Measurements from ENCODE around the gene LSAMP.

LSAMP gene

DNA sequence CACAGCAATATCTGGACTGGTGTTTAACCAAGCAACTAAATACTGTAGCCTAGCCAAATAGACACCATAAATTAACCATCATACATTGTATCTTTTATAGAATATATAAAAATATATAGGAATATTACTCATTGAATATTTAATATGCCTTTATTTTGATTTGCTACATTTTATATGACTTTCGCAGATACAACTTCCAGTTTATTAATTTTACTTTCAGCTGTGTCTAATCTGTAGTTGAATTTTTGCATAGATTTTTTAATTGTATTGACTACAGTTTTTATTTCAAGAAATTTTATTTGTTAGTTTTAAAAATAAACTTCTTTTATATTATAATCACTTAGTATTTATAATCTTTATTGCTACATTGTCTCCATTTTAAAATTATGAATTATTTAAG, 299.7 kb downstream of the LSAMP start:
- Histone ChIP-seq H2AFZ (ENCODE audit: low read depth, low read length) (no peak overlapping the region), H3K79me1 (replicated peaks; ENCODE audit: low read length, poor library complexity, severe bottlenecking) (peaks cover 8% of the 10 kb centered on the region), H3K14ac (ENCODE audit: low read length in 2 of 2) (no peak overlapping the region), H3K4ac (ENCODE audit: low read depth in 1 of 2, low read length in 2 of 2) (no peak overlapping the region), H3K27ac (ENCODE audit: low read length, poor library complexity, severe bottlenecking) (no peak overlapping the region), H2BK120ac (ENCODE audit: low read depth, low read length) (no peak overlapping the region), H3K9ac (ENCODE audit: low read length) (no peak overlapping the region), H3K18ac (ENCODE audit: low read depth in 1 of 2, low read length in 2 of 2) (no peak overlapping the region), H3K9me3 (ENCODE audit: control insufficient read depth, low read length) (peaks cover 15% of the 10 kb centered on the region), H4K91ac (ENCODE audit: low read length) (no peak overlapping the region), H3K4me1 (ENCODE audit: control insufficient read depth, insufficient read depth, low read depth, low read length) (no peaks in the 10 kb centered on the region), H3K23ac (ENCODE audit: low read length in 2 of 2) (no peak overlapping the region), H2BK5ac (ENCODE audit: low read depth, low read length, poor library complexity, severe bottlenecking) (no peak overlapping the region), H3K27me3 (ENCODE audit: control insufficient read depth in 1 of 2, insufficient read depth in 1 of 2, low read length in 2 of 2) (no peaks in the 10 kb centered on the region), H3K4me3 (ENCODE audit: insufficient read depth in 1 of 2, low read depth in 1 of 2, low read length in 2 of 2) (no peak overlapping the region), H2BK12ac (ENCODE audit: low read length in 2 of 2) (no peak overlapping the region), H3K4me2 (ENCODE audit: low read length, poor library complexity, severe bottlenecking) (no peak overlapping the region), H2BK15ac (ENCODE audit: low read depth, poor library complexity, severe bottlenecking) (no peak overlapping the region), H2AK5ac (ENCODE audit: low read length, severe bottlenecking) (no peak overlapping the region), H3K36me3 (ENCODE audit: control insufficient read depth in 1 of 2, insufficient read depth in 2 of 2, low read depth in 1 of 2, low read length in 2 of 2) (no peaks in the 10 kb centered on the region), H4K8ac (ENCODE audit: low read length) (no peak overlapping the region)
- DNase-seq: no peak
- no CpG with 5 or more reads among the region's 1 CpG for WGBS

DNA sequence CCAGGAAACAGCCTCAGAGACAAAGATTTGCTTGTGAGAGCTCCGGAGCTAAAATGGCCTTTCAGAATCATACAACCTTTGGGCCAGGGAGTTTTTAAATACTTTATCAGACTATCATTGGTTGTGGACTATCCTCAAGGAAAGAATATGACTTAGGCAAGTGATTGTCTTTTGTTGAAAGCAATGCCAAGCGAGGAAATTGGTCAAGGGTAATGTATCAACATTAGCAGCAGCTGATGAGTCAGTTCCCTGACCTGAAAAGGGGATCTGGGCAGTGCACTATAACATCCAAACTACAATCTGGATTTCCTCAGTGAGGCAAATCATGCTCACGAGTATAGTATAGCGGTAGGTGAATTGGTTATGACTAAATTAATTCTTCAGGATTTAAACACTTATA, 303.6 kb downstream of the LSAMP start:
- Histone ChIP-seq H3K4me1 (ENCODE audit: control insufficient read depth, insufficient read depth, low read depth, low read length) (no peaks in the 10 kb centered on the region), H2BK120ac (ENCODE audit: low read depth, low read length) (no peak overlapping the region), H3K9me3 (ENCODE audit: control insufficient read depth, low read length) (peaks cover 10% of the 10 kb centered on the region), H3K18ac (ENCODE audit: low read depth in 1 of 2, low read length in 2 of 2) (no peak overlapping the region), H3K23ac (ENCODE audit: low read length in 2 of 2) (no peak overlapping the region), H2BK12ac (ENCODE audit: low read length in 2 of 2) (no peak overlapping the region), H3K4ac (ENCODE audit: low read depth in 1 of 2, low read length in 2 of 2) (no peak overlapping the region), H3K36me3 (ENCODE audit: control insufficient read depth in 1 of 2, insufficient read depth in 2 of 2, low read depth in 1 of 2, low read length in 2 of 2) (no peaks in the 10 kb centered on the region), H2BK15ac (ENCODE audit: low read depth, poor library complexity, severe bottlenecking) (no peak overlapping the region), H3K4me2 (ENCODE audit: low read length, poor library complexity, severe bottlenecking) (no peak overlapping the region), H2BK5ac (ENCODE audit: low read depth, low read length, poor library complexity, severe bottlenecking) (no peak overlapping the region), H4K91ac (ENCODE audit: low read length) (no peak overlapping the region), H2AFZ (ENCODE audit: low read depth, low read length) (no peak overlapping the region), H3K27me3 (ENCODE audit: control insufficient read depth in 1 of 2, insufficient read depth in 1 of 2, low read length in 2 of 2) (no peaks in the 10 kb centered on the region), H3K4me3 (ENCODE audit: insufficient read depth in 1 of 2, low read depth in 1 of 2, low read length in 2 of 2) (no peak overlapping the region), H3K79me1 (replicated peaks; ENCODE audit: low read length, poor library complexity, severe bottlenecking) (peaks cover 12% of the 10 kb centered on the region), H3K14ac (ENCODE audit: low read length in 2 of 2) (no peak overlapping the region), H2AK5ac (ENCODE audit: low read length, severe bottlenecking) (peak overlapping the region; percentile 79), H3K9ac (ENCODE audit: low read length) (no peak overlapping the region), H3K27ac (ENCODE audit: low read length, poor library complexity, severe bottlenecking) (no peak overlapping the region), H4K8ac (ENCODE audit: low read length) (no peak overlapping the region)
- DNase-seq: no peak
- 62% methylated on average over 1 of the region's 4 CpGs for WGBS

DNA sequence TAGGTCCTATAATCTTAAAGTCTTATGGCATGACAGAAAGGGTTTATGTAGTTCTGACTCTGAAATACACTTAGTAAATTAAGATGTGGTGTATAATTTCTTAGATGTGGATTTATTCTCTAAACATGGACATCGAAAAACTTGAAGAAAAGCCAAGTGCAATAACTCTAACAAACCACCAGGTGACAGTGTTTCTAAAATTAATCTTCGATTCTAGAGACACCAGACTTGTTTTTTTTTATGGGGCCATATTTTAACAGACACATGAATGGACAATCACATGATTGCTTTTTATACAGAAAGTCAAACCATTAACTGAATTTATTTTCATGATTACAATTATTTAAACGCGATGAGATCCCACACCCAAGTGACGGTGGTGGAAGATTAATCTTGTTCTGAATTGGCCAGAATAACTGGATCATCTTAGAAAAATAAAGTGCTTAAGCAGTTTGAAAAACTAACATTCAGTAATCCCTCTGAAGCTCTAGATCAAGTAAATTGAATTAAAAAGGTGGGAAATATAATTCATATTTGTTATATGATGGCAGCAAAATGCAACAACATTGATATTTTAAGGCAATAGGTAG, 305.1 kb downstream of the LSAMP start:
- no peak overlapping the region for H3K23ac ChIP-seq (ENCODE audit: low read length in 2 of 2)
- H3K27ac ChIP-seq (ENCODE audit: low read length, poor library complexity, severe bottlenecking): no peak overlapping the region
- no peak overlapping the region for H3K14ac ChIP-seq (ENCODE audit: low read length in 2 of 2)
- H3K4me1 ChIP-seq (ENCODE audit: control insufficient read depth, insufficient read depth, low read depth, low read length): peaks cover 2% of the 10 kb centered on the region
- H4K8ac ChIP-seq (ENCODE audit: low read length): no peak overlapping the region
- H2AK5ac ChIP-seq (ENCODE audit: low read length, severe bottlenecking): no peak overlapping the region
- H2BK5ac ChIP-seq (ENCODE audit: low read depth, low read length, poor library complexity, severe bottlenecking): no peak overlapping the region
- no peak overlapping the region for H3K18ac ChIP-seq (ENCODE audit: low read depth in 1 of 2, low read length in 2 of 2)
- H2BK12ac ChIP-seq (ENCODE audit: low read length in 2 of 2): no peak overlapping the region
- no peak overlapping the region for H3K4me2 ChIP-seq (ENCODE audit: low read length, poor library complexity, severe bottlenecking)
- H2BK120ac ChIP-seq (ENCODE audit: low read depth, low read length): no peak overlapping the region
- no peaks in the 10 kb centered on the region for H3K27me3 ChIP-seq (ENCODE audit: control insufficient read depth in 1 of 2, insufficient read depth in 1 of 2, low read length in 2 of 2)
- H2BK15ac ChIP-seq (ENCODE audit: low read depth, poor library complexity, severe bottlenecking): no peak overlapping the region
- peak; percentile 52 for DNase-seq
- peaks cover 2% of the 10 kb centered on the region for H3K9me3 ChIP-seq (ENCODE audit: control insufficient read depth, low read length)
- 55% methylated on average over 2 of the region's 5 CpGs for WGBS
- H3K4ac ChIP-seq (ENCODE audit: low read depth in 1 of 2, low read length in 2 of 2): no peak overlapping the region
- no peaks in the 10 kb centered on the region for H3K36me3 ChIP-seq (ENCODE audit: control insufficient read depth in 1 of 2, insufficient read depth in 2 of 2, low read depth in 1 of 2, low read length in 2 of 2)
- H3K4me3 ChIP-seq (ENCODE audit: insufficient read depth in 1 of 2, low read depth in 1 of 2, low read length in 2 of 2): no peak overlapping the region
- H2AFZ ChIP-seq (ENCODE audit: low read depth, low read length): no peak overlapping the region
- peaks cover 9% of the 10 kb centered on the region for H3K79me1 ChIP-seq (replicated peaks; ENCODE audit: low read length, poor library complexity, severe bottlenecking)
- peak overlapping the region; percentile 61 for H3K9ac ChIP-seq (ENCODE audit: low read length)
- no peak overlapping the region for H4K91ac ChIP-seq (ENCODE audit: low read length)

DNA sequence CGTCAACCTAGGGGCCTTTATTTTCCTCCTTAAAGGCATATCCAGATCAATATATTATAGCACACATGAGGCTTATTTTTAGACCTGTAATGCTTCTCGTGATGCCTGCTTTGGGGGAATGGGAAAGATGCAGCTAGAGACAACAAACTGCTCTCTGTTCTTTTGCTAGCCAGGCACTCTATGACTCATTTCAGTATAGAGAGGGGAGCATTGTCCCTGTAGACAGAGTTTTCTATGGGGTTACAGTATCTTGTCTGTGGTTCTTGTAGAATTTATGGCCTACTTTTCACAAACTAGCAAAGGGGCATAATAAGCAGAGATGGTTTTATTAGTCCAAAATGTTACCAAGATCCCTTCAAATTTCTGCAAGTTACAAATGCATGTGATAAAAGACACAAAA, 305.6 kb downstream of the LSAMP start:
- no peak overlapping the region for H4K91ac ChIP-seq (ENCODE audit: low read length)
- H2BK12ac ChIP-seq (ENCODE audit: low read length in 2 of 2): no peak overlapping the region
- H3K27ac ChIP-seq (ENCODE audit: low read length, poor library complexity, severe bottlenecking): no peak overlapping the region
- H2AFZ ChIP-seq (ENCODE audit: low read depth, low read length): no peak overlapping the region
- H3K4ac ChIP-seq (ENCODE audit: low read depth in 1 of 2, low read length in 2 of 2): no peak overlapping the region
- no peak overlapping the region for H2BK15ac ChIP-seq (ENCODE audit: low read depth, poor library complexity, severe bottlenecking)
- H3K27me3 ChIP-seq (ENCODE audit: control insufficient read depth in 1 of 2, insufficient read depth in 1 of 2, low read length in 2 of 2): no peaks in the 10 kb centered on the region
- no peak overlapping the region for H3K14ac ChIP-seq (ENCODE audit: low read length in 2 of 2)
- H3K4me1 ChIP-seq (ENCODE audit: control insufficient read depth, insufficient read depth, low read depth, low read length): peaks cover 2% of the 10 kb centered on the region
- H3K79me1 ChIP-seq (replicated peaks; ENCODE audit: low read length, poor library complexity, severe bottlenecking): peaks cover 9% of the 10 kb centered on the region
- no peaks in the 10 kb centered on the region for H3K9me3 ChIP-seq (ENCODE audit: control insufficient read depth, low read length)
- no peaks in the 10 kb centered on the region for H3K36me3 ChIP-seq (ENCODE audit: control insufficient read depth in 1 of 2, insufficient read depth in 2 of 2, low read depth in 1 of 2, low read length in 2 of 2)
- H3K4me3 ChIP-seq (ENCODE audit: insufficient read depth in 1 of 2, low read depth in 1 of 2, low read length in 2 of 2): no peak overlapping the region
- DNase-seq: peak; percentile 49
- H3K18ac ChIP-seq (ENCODE audit: low read depth in 1 of 2, low read length in 2 of 2): no peak overlapping the region
- no peak overlapping the region for H3K23ac ChIP-seq (ENCODE audit: low read length in 2 of 2)
- H4K8ac ChIP-seq (ENCODE audit: low read length): no peak overlapping the region
- no peak overlapping the region for H2BK5ac ChIP-seq (ENCODE audit: low read depth, low read length, poor library complexity, severe bottlenecking)
- no peak overlapping the region for H2BK120ac ChIP-seq (ENCODE audit: low read depth, low read length)
- peak overlapping the region; percentile 61 for H3K9ac ChIP-seq (ENCODE audit: low read length)
- 80% methylated on average over 2 of the region's 2 CpGs for WGBS
- no peak overlapping the region for H2AK5ac ChIP-seq (ENCODE audit: low read length, severe bottlenecking)
- H3K4me2 ChIP-seq (ENCODE audit: low read length, poor library complexity, severe bottlenecking): no peak overlapping the region

All from mesenchymal stem cell (in vitro differentiated cells and primary cell).